ENCODE results near the gene IKZF3.
"Not testable (repeated sequence)": the region's sequence is repeated elsewhere in the genome, so short reads cannot be mapped to it uniquely, and the experiment has no call there.

Gene IKZF3

DNA sequence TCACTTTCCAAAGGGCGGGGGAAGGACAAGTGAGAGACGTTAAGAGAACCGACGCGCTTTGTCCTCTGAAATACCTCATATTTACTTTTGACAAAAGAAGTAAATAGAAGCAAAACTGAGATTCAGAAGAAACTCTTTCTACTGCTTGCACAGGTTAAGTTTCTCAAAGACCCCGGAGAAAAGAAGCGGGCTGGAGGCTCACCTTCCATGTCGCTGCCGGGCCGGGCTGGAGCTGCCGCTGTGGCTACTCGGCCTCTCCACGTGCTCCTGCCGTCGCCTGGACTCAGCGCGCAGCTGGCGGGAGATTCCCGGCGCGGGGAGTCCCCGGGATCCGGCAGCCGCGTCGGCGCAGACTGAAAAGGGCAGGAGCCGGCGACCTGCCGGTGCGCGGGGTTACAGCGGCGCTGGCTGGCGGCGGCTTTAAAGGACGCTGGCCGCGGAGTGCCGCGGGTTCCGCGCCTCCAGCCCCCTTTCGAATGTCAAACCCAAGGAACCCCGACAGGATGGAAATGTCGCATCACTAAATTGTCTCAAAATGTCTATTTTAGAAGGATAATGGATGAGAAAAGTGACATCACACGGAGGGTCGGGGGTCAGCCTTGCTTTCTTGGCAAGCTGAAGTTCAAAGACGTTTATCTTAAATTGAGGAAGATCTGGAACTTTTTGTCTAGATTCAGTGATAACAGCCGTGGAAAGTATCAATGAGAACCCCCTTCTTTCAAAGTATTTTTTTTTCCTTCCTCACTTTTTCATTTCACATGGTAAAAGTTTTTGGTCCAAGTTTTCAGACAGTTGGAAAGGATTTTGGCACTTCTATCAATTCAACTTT lies at the start of gene IKZF3:
Gene IKZF3, minus strand, starts transcription at position 395 of the 829 bp plus-strand sequence. Its CDS starts 186 bp downstream, at position 209.
- intact Hi-C loops (cut with DNase I): no loop called here
- DNase-seq: peak in 32 of 42 donors; percentile 3 to 50 (median 22)

DNA sequence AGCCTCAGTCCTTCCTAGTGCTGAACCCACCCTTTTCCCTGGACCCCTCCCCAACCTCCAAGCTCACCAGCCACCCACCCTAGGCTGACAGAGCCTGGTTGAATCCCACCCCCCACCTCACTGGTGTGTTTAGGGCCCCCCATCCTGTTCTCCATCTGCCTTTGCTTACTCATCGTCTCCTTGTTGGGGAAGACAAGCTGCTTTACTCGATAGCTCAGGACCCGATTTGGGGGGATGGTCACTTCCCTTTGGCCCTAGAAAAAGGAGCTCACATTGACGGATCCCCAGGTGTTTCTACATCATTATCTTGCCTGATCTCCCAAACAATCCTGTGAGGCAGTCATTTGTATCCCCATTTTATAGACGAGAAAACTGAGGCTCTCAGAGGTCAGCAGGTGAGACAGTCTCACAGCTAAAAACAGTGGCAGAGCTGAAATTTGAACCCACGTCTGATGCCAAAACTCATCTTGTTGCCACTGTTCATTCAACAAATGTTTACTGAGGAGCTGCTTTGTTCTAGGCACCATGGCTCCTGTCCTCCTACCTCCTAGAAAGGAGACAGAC lies 44.8 kb upstream of the IKZF3 start:
- intact Hi-C loops (cut with DNase I): no loop called here
- DNase-seq: no peak

DNA sequence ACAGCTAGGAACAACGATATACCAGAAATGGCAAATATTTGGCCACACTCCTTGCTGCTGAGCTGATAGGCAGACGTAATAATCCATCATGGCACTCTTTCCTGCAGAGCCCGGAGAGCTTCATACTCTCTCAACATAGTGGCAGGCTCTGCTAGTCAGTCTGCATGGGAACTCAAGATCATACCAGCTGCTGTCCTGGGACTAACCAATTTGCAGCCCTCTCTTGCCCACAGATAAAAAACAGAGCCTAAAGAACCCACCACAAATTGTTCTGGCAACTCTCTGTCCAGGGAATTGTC lies 40.8 kb upstream of the IKZF3 start:
- no peak for DNase-seq
- intact Hi-C loops (cut with DNase I): no loop called here

DNA sequence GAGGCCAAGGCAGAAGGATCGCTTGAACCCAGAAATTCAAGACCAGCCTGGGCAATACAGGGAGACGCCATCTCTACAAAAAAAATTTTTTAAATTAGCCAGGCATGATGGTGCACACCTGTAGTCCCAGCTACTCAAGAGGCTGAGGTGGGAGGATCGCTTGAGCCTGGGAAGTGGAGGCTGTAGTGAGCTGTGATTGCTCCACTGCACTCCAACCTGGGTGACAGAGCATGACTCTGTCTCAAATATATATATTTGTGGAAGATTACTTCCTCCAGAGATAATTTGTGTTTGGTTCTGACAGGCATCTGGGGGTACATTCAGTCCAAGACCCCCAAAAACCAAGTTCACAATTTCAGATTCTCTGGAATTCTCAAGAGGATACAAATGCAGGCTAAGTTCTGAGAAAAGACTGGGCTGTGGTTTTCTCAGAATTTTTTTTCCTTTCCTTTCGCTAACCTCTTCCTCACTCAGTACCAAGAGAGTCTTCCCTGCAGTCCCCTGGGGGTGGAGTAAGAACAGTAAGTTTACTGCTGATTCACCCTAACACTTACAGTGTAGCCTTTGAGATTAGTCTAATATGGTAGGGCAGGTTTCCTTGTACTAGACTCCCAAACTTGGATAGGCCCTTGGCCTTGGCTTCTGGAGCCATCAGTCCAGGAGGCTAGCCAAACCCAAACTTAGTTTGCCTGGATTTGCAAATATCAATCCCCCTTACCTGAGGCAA lies 39.2 kb upstream of the IKZF3 start:
- DNase-seq: no peak
- intact Hi-C loops (cut with DNase I): no loop called here

DNA sequence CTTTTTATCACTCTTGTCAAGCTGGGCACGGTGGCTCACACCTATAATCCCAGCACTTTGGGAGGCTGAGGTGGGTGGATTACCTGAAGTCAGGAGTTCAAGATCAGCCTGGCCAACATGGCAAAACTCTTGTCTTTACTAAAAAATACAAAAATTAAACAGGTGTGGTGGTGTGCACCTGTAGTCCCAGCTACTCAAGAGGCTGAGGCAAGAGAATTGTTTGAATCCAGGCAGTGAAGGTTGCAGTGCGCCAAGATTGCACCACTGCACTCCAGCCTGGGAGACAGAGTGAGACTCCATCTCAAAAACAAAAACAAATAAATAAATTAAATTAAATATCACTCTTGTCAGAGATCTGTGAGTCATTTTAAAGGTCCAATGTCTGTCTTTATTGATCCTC lies 37.9 kb upstream of the IKZF3 start:
- DNase-seq; intact Hi-C loops (cut with DNase I): not testable (repeated sequence)

DNA sequence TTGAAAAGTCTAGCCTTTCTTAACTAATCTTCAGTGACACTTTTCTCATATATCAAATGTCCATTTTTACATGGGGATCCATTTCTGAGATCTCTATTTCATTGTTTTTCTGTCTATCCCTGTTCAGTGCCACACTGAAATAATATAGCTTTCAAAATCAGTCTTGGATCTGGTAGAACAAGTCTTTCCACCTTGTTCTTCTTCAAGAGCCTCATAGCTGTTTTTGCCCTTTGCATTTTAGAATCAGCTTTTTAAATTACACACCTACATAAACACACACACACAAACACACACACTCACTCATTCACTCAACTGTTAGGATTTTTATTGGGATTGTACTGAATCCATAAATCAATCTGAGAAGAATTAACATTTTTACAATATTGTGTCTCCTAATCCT lies 35.1 kb upstream of the IKZF3 start:
- no peak for DNase-seq
- intact Hi-C loops (cut with DNase I): no loop called here

DNA sequence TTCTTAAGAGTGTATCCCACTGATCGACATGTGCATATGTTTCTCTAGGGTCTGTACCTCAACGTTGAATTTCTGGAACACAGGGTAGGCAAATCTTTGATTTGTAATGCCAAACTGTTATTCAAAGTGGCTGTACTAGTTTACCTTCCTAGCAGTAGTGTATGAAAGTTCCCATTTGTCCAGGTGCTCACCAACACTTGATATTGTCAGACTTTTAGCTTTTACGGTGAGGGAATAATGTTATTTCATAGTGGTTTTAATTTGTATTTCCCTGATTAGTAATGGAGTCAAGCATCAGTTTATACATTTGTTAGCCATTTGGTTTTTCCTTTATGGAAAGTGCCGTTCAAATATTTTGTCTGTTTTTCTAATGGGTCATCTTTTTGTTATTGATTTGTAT lies 34.0 kb upstream of the IKZF3 start:
- intact Hi-C loops (cut with DNase I): no loop called here
- no peak for DNase-seq

DNA sequence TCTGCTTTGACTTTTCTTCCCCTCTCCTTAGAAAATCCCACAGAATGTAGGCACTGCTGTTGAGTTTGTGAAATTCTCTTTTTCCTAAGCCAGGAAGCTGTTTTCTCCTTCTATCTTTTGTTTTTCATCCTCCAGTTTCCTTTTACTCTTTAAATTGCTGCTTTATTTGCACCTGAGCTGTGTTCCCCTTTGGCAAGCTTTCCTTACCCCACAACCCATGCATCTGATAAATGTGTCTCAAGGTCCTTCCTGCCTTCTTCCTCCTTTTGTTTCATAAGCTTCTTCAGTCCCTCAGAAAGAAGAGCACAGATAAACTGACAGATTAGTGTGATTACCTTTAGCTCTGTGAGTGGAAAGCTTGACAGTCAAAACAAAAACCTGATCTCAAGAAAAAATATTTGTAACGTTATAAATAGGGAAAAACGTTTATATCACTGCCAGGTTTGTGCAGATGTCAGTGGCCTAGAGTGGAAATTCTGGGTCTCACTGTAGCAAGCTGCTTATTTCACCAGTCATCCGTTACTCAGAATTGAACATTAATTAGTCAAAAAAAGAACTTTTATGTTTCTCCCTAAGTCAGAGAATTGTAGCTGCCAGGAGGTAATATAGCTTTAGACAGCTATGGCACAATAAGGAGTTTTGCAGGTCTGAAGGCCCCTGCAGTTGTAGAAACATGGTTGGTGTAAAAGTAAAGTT lies 30.7 kb upstream of the IKZF3 start:
- no peak for DNase-seq
- intact Hi-C loops (cut with DNase I): no loop called here

DNA sequence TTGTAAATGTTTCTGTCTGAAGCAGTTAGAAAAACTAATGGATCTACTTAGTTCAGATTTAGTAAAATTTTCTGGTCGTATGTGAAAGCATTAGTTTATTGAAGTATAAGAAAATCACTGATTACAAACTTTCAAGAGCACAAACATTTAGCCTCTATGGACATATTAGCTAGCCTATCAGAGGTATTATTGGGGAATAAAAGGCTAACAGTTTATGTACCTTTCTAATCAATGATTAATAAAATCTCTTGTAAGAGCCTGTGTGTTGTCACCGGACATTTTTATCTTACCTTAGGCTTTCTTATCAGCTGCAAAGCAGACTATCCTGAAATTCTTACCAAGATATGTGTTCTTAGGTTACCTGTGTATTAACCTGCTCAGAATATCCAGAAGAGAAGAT lies 25.1 kb upstream of the IKZF3 start:
- intact Hi-C loops (cut with DNase I): no loop called here
- no peak for DNase-seq

DNA sequence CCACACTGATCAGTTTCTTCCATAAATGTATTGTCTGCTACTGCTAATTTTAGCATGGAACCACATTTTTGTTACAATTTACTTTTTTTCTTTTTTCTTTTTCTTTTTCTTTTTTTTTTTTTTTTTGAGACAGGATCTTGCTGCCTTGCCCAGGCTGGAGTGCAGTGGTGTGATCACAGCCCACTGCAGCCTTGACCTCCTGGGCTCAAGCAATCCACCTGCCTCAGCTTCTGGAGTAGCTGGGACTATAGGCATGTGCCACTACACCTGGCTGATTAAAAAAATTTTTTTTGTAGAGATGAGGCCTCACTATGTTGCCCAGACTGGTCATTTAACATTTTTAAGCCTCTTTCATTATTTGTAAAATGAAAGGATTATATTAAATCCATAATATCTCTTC lies 23.0 kb upstream of the IKZF3 start:
- intact Hi-C loops (cut with DNase I): no loop called here
- no peak for DNase-seq

DNA sequence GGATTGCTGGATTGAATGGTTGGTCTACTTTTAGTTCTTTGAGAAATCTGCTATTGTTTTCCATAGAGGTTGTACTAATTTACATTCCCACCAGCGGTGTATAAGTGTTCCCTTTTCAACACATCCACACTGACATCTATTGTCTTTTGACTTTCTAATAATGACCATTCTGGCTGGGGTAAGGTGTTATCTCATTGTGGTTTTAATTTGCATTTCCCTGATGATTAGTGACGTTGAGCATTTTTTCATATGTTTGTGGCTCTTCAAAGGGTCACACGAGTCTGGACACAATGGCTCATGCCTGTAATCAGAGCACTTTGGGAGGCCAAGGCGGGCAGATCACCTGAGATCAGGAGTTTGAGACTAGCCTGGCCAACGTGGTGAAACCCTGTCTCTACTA lies 22.0 kb upstream of the IKZF3 start:
- DNase-seq; intact Hi-C loops (cut with DNase I): not testable (repeated sequence)

DNA sequence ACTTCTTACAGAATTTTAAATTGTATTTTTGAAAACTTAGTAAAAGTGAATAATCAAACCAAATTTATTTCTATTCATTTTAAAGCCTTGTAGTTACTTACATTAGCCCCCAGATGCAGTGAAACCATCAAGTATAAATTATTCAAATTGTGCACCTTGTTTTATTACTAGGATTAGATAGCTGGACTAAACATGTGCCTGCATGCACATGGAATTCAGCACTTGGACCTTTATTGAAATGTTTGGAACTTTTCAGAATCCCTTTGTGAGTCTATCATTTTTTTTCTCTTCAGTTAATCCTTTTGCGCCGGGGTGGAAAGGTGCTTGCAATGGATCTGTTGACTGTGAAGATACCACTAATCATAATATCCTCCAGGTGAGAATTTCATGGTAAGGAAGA lies 8.6 kb upstream of the IKZF3 start:
- intact Hi-C loops (cut with DNase I): no loop called here
- no peak for DNase-seq

DNA sequence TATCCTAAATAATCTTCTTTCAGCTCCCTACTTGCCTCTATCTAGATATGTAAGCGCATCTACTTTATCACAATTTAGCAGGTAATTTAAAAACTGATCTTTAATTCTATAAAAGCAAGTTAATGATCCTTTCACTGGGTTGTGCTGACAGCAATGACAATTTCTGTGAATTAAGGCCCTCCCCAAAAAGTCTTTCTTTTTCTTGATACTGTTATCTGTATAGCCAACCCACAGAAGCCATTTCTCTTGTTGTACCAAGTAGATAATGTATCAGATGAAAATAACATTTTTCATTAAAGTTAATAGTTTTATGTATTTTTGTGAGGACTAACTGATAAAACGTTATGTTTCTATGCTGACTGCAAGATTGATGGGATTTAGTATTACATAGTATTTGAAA lies 7.7 kb upstream of the IKZF3 start:
- intact Hi-C loops (cut with DNase I): no loop called here
- no peak for DNase-seq

DNA sequence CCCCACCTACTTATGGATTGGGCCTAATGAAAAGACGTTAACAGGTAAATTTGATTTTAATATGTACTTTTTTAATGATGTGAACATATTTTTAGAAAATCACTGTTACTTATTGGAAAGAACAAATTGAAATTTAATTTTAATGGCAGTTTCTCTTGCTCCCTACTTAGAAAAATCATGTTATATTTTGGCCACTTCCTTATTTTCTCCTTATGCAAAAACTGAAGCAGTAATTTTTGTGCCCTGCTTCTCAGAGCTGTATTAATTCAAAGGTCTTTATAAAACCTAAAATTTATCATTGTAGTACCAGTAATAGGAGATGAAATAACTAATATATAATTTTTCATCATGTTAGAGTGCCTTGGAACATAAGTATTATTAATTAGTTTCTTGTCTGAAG lies 6.7 kb upstream of the IKZF3 start:
- intact Hi-C loops (cut with DNase I): no loop called here
- no peak for DNase-seq

DNA sequence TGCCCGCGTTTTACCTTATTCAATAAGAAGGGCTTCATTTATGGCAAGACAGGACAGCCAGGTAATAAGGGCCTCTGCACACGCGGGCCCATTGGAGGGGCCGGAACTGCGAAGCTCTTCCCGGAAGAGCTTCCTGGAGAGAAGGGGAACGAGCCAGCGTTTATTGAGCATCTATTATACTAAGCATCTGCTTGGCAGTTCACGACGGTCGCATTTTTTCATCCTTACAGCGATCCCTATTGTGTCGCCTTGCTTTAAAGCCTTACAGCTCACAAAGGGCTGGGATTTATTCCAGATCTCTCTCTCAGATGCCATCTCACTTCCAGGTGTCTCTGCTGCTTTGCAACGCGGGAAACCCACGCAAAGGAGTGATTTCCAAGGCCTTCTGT lies 4.4 kb upstream of the IKZF3 start:
- intact Hi-C loops (cut with DNase I): no loop called here
- no peak for DNase-seq

DNA sequence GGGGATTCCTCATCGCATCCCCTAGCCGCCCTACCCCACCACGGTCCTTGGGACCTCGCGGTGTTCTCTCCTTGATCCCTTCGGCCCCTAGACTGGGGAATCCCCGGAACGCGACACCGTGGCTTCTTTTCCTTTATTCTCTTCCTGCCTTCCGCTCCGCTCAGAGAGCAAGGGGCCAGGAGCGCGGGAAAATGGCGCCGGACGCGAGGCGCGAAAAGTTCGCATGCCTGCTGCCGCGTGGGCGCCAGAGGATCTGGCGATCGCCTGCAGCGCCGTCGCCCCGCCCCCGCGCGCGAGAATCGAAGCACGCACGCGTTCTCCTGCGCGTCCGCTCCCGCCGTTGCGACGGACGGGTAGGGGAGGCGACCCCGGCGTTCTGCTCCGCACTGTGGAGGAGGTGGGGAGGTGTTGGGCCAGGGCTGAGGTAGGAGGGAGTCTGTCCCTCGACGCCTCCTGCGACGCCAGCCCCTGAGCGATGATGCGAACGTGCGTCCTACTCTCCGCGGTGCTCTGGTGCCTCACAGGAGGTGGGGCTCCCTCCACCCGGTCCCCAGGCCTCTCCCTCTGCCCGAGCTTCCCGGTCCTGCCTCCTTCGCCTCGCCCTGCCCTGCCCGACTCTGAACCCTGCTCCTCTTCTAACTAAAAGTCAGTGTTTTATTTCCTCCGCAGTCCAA lies 3.9 kb upstream of the IKZF3 start, which contains the start of gene ZPBP2:
Gene ZPBP2, plus strand, starts transcription at position 323 of the 674 bp plus-strand sequence. Its CDS starts 153 bp downstream, at position 476.
- intact Hi-C loops (cut with DNase I): no loop called here
- DNase-seq: no peak

DNA sequence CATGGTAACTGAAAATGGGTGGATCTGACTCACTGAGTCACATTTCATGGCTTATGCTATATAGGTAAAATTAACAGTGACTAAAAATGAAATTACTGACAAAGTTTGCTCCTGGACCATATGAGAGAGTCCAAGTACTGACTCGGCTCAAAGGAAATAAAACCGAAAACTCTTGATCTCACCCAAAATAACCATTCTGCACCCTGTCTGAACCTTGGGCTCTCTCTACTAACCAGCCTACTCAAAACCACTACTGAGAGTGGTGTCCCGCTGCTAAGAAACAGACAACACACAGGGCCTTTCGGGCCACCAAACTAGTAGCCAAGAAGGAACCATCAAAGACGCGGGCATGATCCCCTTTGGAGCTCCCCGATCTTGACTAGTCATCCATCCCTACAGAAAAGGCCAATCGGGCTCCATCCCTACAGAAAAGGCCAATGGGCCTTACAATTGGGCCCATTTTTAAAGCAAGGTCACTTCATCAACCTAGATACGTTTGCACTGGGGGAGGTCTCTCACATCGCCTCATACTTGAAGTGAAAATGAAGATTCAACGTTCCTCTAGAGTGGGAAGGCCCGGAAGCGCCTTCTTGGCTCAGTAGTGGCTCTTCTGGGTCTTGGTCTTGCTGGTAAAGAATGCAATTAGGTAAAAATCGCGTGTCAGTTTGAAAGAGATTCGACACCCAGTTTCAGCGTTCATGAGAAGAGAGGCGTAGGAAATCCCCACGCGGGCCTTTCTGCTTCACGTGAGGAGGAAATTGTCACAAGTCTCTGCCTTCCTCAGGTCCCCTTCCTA lies 3.2 kb upstream of the IKZF3 start:
- intact Hi-C loops (cut with DNase I): no loop called here
- DNase-seq: no peak

DNA sequence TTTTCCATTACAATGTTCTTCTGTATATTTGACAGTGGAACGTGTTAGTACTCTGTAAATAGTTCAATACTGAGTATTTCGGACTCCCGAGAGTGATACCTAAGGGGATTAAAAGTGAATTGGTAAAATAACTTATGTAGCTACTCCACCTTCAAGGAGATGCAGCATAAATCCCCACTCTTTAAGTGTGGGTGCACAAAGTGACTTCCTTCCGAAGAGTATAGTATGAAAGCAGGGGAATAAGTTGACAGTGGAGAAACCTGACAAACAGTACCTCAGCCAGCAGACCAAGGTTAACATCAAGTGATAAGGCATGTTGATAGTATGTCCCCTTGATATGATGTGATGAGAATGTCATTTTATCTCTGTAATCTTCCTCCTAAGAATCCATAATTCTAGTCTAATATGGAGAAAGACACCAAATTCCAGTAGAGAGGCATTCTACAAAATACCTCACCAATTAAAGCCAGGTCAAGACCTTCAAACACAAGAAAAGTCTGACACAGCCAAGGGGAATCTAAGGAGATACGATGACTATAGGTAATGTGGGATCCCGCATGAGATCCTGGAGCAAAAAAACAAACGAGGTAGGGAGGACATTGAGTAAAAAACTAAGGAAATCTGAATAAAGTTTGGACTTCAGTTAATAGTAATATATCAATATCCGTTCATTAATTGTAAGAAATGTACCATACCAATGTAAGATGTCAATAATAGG lies 2.1 kb upstream of the IKZF3 start:
- DNase-seq: no peak
- intact Hi-C loops (cut with DNase I): no loop called here
